Liver (tissue), 9 donors: ENCODE results near the gene MYH13. TPM values are rescaled to one million over a fixed set of nuclear protein-coding genes. Genes with fewer than 3 reads are reported as not detected.

Experiments
- DNase-seq: peaks from one replicate; pipeline ENCODE4 v3.0.0-alpha.2; 2017; ENCODE audit warnings: low spot score
- H3K27ac ChIP-seq, 2 donors: one replicate each; pipeline ENCODE4 v1.7.0; 2013; ENCODE audit warnings: inconsistent platforms in 2 of 2, low read length in 2 of 2, control low read depth in 1 of 2, low read depth in 1 of 2, mild to moderate bottlenecking in 1 of 2
- H3K27me3 ChIP-seq, 4 donors: one replicate each; pipeline versions ENCODE4 v1.6.1 to v1.7.0; 2013; ENCODE audit warnings: low read length in 3 of 4, inconsistent platforms in 1 of 4, mild to moderate bottlenecking in 1 of 4, moderate library complexity in 1 of 4; ENCODE audit not compliant: control insufficient read depth in 4 of 4, insufficient read depth in 4 of 4
- H3K36me3 ChIP-seq, 4 donors: one replicate each; pipeline versions ENCODE4 v1.6.1 to v1.7.0; 2013; ENCODE audit warnings: low read length in 3 of 4, mild to moderate bottlenecking in 3 of 4, low read depth in 1 of 4, moderate library complexity in 1 of 4; ENCODE audit not compliant: control insufficient read depth in 4 of 4, insufficient read depth in 3 of 4
- H3K4me1 ChIP-seq, 4 donors: one replicate each; pipeline versions ENCODE4 v1.6.1 to v1.7.0; 2013; ENCODE audit warnings: low read length in 3 of 4, mild to moderate bottlenecking in 3 of 4, moderate library complexity in 1 of 4; ENCODE audit not compliant: control insufficient read depth in 4 of 4, insufficient read depth in 4 of 4
- H3K4me3 ChIP-seq, 3 donors: one replicate each; pipeline versions ENCODE4 v1.6.1 to v1.7.0; 2013; ENCODE audit warnings: low read length in 3 of 3, control low read depth in 1 of 3, low read depth in 1 of 3, mild to moderate bottlenecking in 1 of 3
- H3K9ac ChIP-seq, 2 donors: one replicate each; pipeline ENCODE4 v1.7.0; 2013; ENCODE audit warnings: low read length in 2 of 2, mild to moderate bottlenecking in 2 of 2, moderate library complexity in 2 of 2, control low read depth in 1 of 2, low read depth in 1 of 2
- H3K9me3 ChIP-seq, 4 donors: one replicate each; pipeline versions ENCODE4 v1.6.1 to v1.7.0; 2013; ENCODE audit warnings: low read length in 3 of 4; ENCODE audit not compliant: control insufficient read depth in 4 of 4
- ATF3 ChIP-seq: IDR thresholded peaks from 2 replicates; pipeline ENCODE4 v1.6.1; 2016; ENCODE audit warnings: antibody characterized with exemption
- EGR1 ChIP-seq, 2 donors: IDR thresholded peaks; 2 replicates each; pipeline ENCODE4 v1.6.1; 2016 to 2018; ENCODE audit warnings: antibody characterized with exemption in 2 of 2, low read depth in 2 of 2
- FOXA1 ChIP-seq: IDR thresholded peaks from 2 replicates; pipeline ENCODE4 v1.6.1; 2016; ENCODE audit warnings: antibody characterized with exemption
- FOXA2 ChIP-seq: IDR thresholded peaks from 2 replicates; pipeline ENCODE4 v1.6.1; 2016; ENCODE audit warnings: antibody characterized with exemption
- GABPA ChIP-seq, 2 donors: IDR thresholded peaks in 1 of 2; conservative IDR thresholded peaks in 1 of 2; 2 replicates each; pipeline ENCODE4 v1.6.1; 2016; ENCODE audit warnings: antibody characterized with exemption in 2 of 2, mild to moderate bottlenecking in 1 of 2, moderate library complexity in 1 of 2
- HNF4A ChIP-seq, 2 donors: conservative IDR thresholded peaks; 2 replicates each; pipeline ENCODE4 v1.6.1; 2016; ENCODE audit warnings: antibody characterized with exemption in 2 of 2, mild to moderate bottlenecking in 2 of 2
- JUND ChIP-seq, 2 donors: IDR thresholded peaks; 2 replicates each; pipeline ENCODE4 v1.6.1; 2016; ENCODE audit warnings: antibody characterized with exemption in 2 of 2
- NR2F2 ChIP-seq: IDR thresholded peaks from 2 replicates; pipeline ENCODE4 v1.6.1; 2016; ENCODE audit warnings: antibody characterized with exemption
- RAD21 ChIP-seq, 2 donors: IDR thresholded peaks; 2 replicates each; pipeline ENCODE4 v1.6.1; 2016; ENCODE audit warnings: antibody characterized with exemption in 2 of 2, mild to moderate bottlenecking in 2 of 2
- REST ChIP-seq: IDR thresholded peaks from 2 replicates; pipeline ENCODE4 v1.6.1; 2016; ENCODE audit warnings: antibody characterized with exemption, mild to moderate bottlenecking
- RXRA ChIP-seq, 2 donors: IDR thresholded peaks; 2 replicates each; pipeline ENCODE4 v1.6.1; 2017 to 2018; ENCODE audit warnings: antibody characterized with exemption in 2 of 2, mild to moderate bottlenecking in 1 of 2
- TAF1 ChIP-seq: conservative IDR thresholded peaks from 2 replicates; pipeline ENCODE4 v1.6.1; 2016; ENCODE audit warnings: antibody characterized with exemption, mild to moderate bottlenecking
- WGBS: extraction: QIAGEN DNeasy Blood & Tissue Kit; methylation state at CpG from one replicate; pipeline ENCODE4 v1.1.7; 2013; 5-methylcytosine and 5-hydroxymethylcytosine counted together
- polyA plus RNA-seq, 2 donors: library from polyadenylated mRNA; stranded (reverse) in 1 of 2; unstranded in 1 of 2; fragments of 200-250 nt in 1 of 2; fragments of >200 nt in 1 of 2; fragmentation: Nextera tagmentation in 1 of 2; extraction: Ambion mirVana in 1 of 2; gene quantifications; one replicate each; pipeline versions ENCODE4 v1.2.1 to v1.2.3, GENCODE V29; 2013 to 2015
- total RNA-seq, 2 donors: library from RNA; depleted of rRNA; stranded (reverse); fragments of >200 nt; gene quantifications; one replicate each; pipeline ENCODE4 v1.2.3, GENCODE V29; 2014
- TF ChIP-seq, protein P1 (sequence below): fragments of 150-350 bp; IDR thresholded peaks from 2 replicates; pipeline ENCODE4 v1.5.1; 2017; ENCODE audit warnings: improper control_type of control experiment, low read depth, low read length; ENCODE audit not compliant: missing input control
- TF ChIP-seq, protein P2 (sequence below): IDR thresholded peaks from 2 replicates; pipeline ENCODE4 v1.6.1; 2016; ENCODE audit warnings: antibody characterized with exemption
- donor health status: healthy.
- donor health status: healthy.
- donor health status: healthy.
- donor health status: healthy.
- donor health status: healthy.

Gene MYH13
- total and polyA plus RNA-seq, 4 donors: not detected

DNA sequence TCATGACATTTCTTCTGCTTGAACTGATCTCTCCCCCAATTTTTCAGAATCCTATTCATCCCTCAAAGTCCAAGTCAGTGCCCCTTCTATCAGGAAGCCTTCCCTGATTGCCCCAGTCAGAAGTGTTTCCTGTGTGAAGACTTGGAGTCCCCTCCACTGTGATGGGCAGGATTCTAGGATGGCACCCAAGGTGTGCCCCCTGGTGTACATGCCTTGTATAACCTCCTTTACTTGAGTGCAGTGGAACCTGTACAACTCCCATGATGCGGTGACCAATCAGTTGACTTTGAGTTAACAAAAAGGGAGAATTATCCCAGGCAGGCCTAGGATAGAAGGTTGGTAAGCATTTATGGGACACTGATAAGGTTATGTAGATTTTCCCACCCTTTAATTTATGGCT lies 23.4 kb downstream of the MYH13 start:
- no peak for DNase-seq
- Histone ChIP-seq H3K27ac (no peak overlapping the region), H3K36me3 (no peaks in the 10 kb centered on the region), H3K9ac (no peak overlapping the region), H3K4me3 (no peak overlapping the region), H3K4me1 (no peaks in the 10 kb centered on the region), H3K9me3 (no peaks in the 10 kb centered on the region), H3K27me3 (no peaks in the 10 kb centered on the region)
- WGBS: 95% methylated on average over 1 of the region's 1 CpG
- no peak for TF ChIP-seq ATF3
- no peak for TF ChIP-seq GABPA (IDR thresholded peaks at IDR 0.05 in 1 of 2, conservative IDR thresholded peaks at IDR 0.05 in 1 of 2)
- TF ChIP-seq NR2F2: no peak
- no peak for TF ChIP-seq RXRA (IDR thresholded peaks at IDR 0.05)
- TF ChIP-seq, protein P1, sequence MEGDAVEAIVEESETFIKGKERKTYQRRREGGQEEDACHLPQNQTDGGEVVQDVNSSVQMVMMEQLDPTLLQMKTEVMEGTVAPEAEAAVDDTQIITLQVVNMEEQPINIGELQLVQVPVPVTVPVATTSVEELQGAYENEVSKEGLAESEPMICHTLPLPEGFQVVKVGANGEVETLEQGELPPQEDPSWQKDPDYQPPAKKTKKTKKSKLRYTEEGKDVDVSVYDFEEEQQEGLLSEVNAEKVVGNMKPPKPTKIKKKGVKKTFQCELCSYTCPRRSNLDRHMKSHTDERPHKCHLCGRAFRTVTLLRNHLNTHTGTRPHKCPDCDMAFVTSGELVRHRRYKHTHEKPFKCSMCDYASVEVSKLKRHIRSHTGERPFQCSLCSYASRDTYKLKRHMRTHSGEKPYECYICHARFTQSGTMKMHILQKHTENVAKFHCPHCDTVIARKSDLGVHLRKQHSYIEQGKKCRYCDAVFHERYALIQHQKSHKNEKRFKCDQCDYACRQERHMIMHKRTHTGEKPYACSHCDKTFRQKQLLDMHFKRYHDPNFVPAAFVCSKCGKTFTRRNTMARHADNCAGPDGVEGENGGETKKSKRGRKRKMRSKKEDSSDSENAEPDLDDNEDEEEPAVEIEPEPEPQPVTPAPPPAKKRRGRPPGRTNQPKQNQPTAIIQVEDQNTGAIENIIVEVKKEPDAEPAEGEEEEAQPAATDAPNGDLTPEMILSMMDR: peak; percentile 4
- TF ChIP-seq JUND (IDR thresholded peaks at IDR 0.05): no peak
- no peak for TF ChIP-seq REST

- no peak for DNase-seq
- Histone ChIP-seq H3K9ac (no peak overlapping the region), H3K9me3 (no peaks in the 10 kb centered on the region), H3K4me1 (no peaks in the 10 kb centered on the region), H3K36me3 (no peaks in the 10 kb centered on the region), H3K27me3 (peaks cover 0 to 2% (median 0%) of the 10 kb centered on the region in 4 donors), H3K27ac (no peak overlapping the region), H3K4me3 (no peak overlapping the region)
- WGBS: 82% methylated on average over 3 of the region's 3 CpGs
- TF ChIP-seq, protein P2, sequence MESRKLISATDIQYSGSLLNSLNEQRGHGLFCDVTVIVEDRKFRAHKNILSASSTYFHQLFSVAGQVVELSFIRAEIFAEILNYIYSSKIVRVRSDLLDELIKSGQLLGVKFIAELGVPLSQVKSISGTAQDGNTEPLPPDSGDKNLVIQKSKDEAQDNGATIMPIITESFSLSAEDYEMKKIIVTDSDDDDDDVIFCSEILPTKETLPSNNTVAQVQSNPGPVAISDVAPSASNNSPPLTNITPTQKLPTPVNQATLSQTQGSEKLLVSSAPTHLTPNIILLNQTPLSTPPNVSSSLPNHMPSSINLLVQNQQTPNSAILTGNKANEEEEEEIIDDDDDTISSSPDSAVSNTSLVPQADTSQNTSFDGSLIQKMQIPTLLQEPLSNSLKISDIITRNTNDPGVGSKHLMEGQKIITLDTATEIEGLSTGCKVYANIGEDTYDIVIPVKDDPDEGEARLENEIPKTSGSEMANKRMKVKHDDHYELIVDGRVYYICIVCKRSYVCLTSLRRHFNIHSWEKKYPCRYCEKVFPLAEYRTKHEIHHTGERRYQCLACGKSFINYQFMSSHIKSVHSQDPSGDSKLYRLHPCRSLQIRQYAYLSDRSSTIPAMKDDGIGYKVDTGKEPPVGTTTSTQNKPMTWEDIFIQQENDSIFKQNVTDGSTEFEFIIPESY: no peak
- TF ChIP-seq NR2F2: no peak
- TF ChIP-seq, protein P1: no peak
- TF ChIP-seq JUND (IDR thresholded peaks at IDR 0.05): no peak
- TF ChIP-seq FOXA1: no peak
- no peak for TF ChIP-seq RAD21 (IDR thresholded peaks at IDR 0.05)
- no peak for TF ChIP-seq HNF4A (conservative IDR thresholded peaks at IDR 0.05)
- no peak for TF ChIP-seq RXRA (IDR thresholded peaks at IDR 0.05)
- TF ChIP-seq FOXA2: no peak
- TF ChIP-seq TAF1: no peak
- TF ChIP-seq EGR1 (IDR thresholded peaks at IDR 0.05; ENCODE audit: low read depth in 2 of 2): no peak
Measured at GRCh38 chr17:10344816-10345215, 28.0 kb downstream of the MYH13 start.
